Right cardiac atrium (tissue), 5 donors: ENCODE measurements around the gene TMEM184A. TPM values are rescaled to one million over a fixed set of nuclear protein-coding genes. Genes with fewer than 3 reads are reported as not detected.

Experiments used
- ATAC-seq, 2 donors: fragments of 200-7000 bp; cut with Tn5 transposase; one replicate each; pipeline versions ENCODE4 v1.8.0 to v1.9.1; 2020; ENCODE audit warnings: moderate library complexity in 2 of 2, mild to moderate bottlenecking in 1 of 2
- DNase-seq, 3 donors: peaks; one replicate each; pipeline ENCODE4 v3.0.0-alpha.2; 2020
- H3K27ac ChIP-seq: one replicate; pipeline ENCODE4 v1.5.1; 2013; ENCODE audit warnings: mild to moderate bottlenecking, low read length, control low read depth, moderate library complexity
- H3K27me3 ChIP-seq: one replicate; pipeline ENCODE4 v1.6.1; 2013; ENCODE audit not compliant: control insufficient read depth, insufficient read depth
- H3K4me1 ChIP-seq: one replicate; pipeline ENCODE4 v1.6.1; 2013; ENCODE audit warnings: low read length; ENCODE audit not compliant: control insufficient read depth, insufficient read depth
- H3K4me3 ChIP-seq: one replicate; pipeline ENCODE4 v1.5.1; 2013; ENCODE audit warnings: low read length, control low read depth
- H3K9me3 ChIP-seq: one replicate; pipeline ENCODE4 v1.6.1; 2013; ENCODE audit warnings: low read length; ENCODE audit not compliant: control insufficient read depth
- WGBS: extraction: QIAGEN DNeasy Blood & Tissue Kit; methylation state at CpG from one replicate; pipeline ENCODE4 v1.1.7; 2013; 5-methylcytosine and 5-hydroxymethylcytosine counted together
- intact Hi-C, 4 donors: fragments of 100-400 bp; cut with DNase I; formaldehyde crosslinking; loops; one replicate each; pipeline versions ENCODE4 v1.11.0 to v1.14.0; 2022 to 2023
- polyA plus RNA-seq: library from polyadenylated mRNA; stranded (reverse); fragments of 200-250 nt; gene quantifications from one replicate; pipeline ENCODE4 v1.2.3, GENCODE V29; 2013
- total RNA-seq, 4 donors: library from RNA; stranded (reverse); fragmentation: NEBNext Ultra II Directional; extraction: Animal tissue kit (Norgen Biotek cat#: 25700); gene quantifications; one replicate each; pipeline ENCODE4 v1.2.1, GENCODE V29; 2021
- donor health status: healthy with polysubstance abuse.
- donor health status: DM: no; HTN: yes; CAD: no.
- donor health status: DM: no; HTN: no; CAD: no.
- donor health status: DM: no; HTN: yes; CAD: no; lungs with severe emphysema.
- donor health status: DM: yes; HTN: yes; CAD: no.

Gene TMEM184A
- total and polyA plus RNA-seq, 5 donors = 0.26 to 0.62 (median 0.44) TPM; not detected in 1

- DNase-seq (peak in 1 of 3 donors; percentile 31), ATAC-seq (no peak)
- H3K27me3 ChIP-seq = no peaks in the 10 kb centered on the region
- no peak overlapping the region for H3K27ac ChIP-seq
- H3K9me3 ChIP-seq = no peaks in the 10 kb centered on the region
- intact Hi-C loops = loop anchor here in 1 of 4 donors (10.0 kb wide), 1 partner anchor 56 kb away; no protein-coding TSS in a partner anchor
- peaks cover 3% of the 10 kb centered on the region for H3K4me1 ChIP-seq
- 71% methylated on average over 10 of the region's 10 CpGs for WGBS
- H3K4me3 ChIP-seq = no peak overlapping the region
Measured at GRCh38 chr7:1508277-1508758, 47.7 kb downstream of the TMEM184A start.

GRCh38 chr7:1505731-1506550 is 50.1 kb downstream of the TMEM184A start:
- no peak overlapping the region for H3K27ac ChIP-seq
- intact Hi-C loops = loop anchor here in 2 of 4 donors (2.0 to 10.0 kb wide), 2 partner anchors 51 to 59 kb away; partner anchors contain the start of gene TMEM184A (in 1 of the 2)
- no peak overlapping the region for H3K4me3 ChIP-seq
- H3K9me3 ChIP-seq = no peaks in the 10 kb centered on the region
- WGBS = 74% methylated on average over 35 of the region's 35 CpGs
- peaks cover 7% of the 10 kb centered on the region for H3K4me1 ChIP-seq
- H3K27me3 ChIP-seq = no peaks in the 10 kb centered on the region
- ATAC-seq = no peak
- peak in 2 of 3 donors; percentile 55 to 57 for DNase-seq

- DNase-seq (peak; percentile 92 to 96 (median 96)), ATAC-seq (peak; percentile 89 to 94)
- peak within 1 kb of the TSS; percentile 74 for H3K4me3 ChIP-seq
- WGBS = under 1% methylated on average over 118 of the region's 118 CpGs
- H3K27me3 ChIP-seq = no peaks in the 10 kb centered on the region
- H3K27ac ChIP-seq = no peak within 1 kb of the TSS
- intact Hi-C loops = loop anchor here in 1 of 4 donors (10.0 kb wide), 1 partner anchor 61 kb away; no protein-coding TSS in a partner anchor
- H3K9me3 ChIP-seq = no peaks in the 10 kb centered on the region
- peaks cover 7% of the 10 kb centered on the region for H3K4me1 ChIP-seq
Measured at GRCh38 chr7:1503816-1504775, 51.9 kb downstream of the TMEM184A start, which contains the start of gene INTS1. Gene INTS1 (minus strand): TSS chr7:1504389. CDS start chr7:1503960, 429 bp downstream.

- 28% methylated on average over 24 of the region's 24 CpGs for WGBS
- H3K4me3 ChIP-seq = peak overlapping the region; percentile 74
- intact Hi-C loops = loop anchor here in 1 of 4 donors (10.0 kb wide), 1 partner anchor 61 kb away; no protein-coding TSS in a partner anchor
- peak in 2 of 3 donors; percentile 36 to 57 for DNase-seq
- peaks cover 7% of the 10 kb centered on the region for H3K4me1 ChIP-seq
- no peak overlapping the region for H3K27ac ChIP-seq
- no peaks in the 10 kb centered on the region for H3K9me3 ChIP-seq
- ATAC-seq = no peak
- no peaks in the 10 kb centered on the region for H3K27me3 ChIP-seq
Measured at GRCh38 chr7:1503390-1503789, 52.6 kb downstream of the TMEM184A start.

GRCh38 chr7:1502845-1503244 is 53.2 kb downstream of the TMEM184A start:
- Histone ChIP-seq H3K4me1 (peaks cover 7% of the 10 kb centered on the region), H3K27ac (no peak overlapping the region), H3K4me3 (no peak overlapping the region), H3K27me3 (no peaks in the 10 kb centered on the region), H3K9me3 (no peaks in the 10 kb centered on the region)
- ATAC-seq (no peak), DNase-seq (peak in 2 of 3 donors; percentile 28 to 45)
- 86% methylated on average over 20 of the region's 20 CpGs for WGBS
- intact Hi-C loops = loop anchor here in 1 of 4 donors (10.0 kb wide), 1 partner anchor 62 kb away; no protein-coding TSS in a partner anchor

DNA sequence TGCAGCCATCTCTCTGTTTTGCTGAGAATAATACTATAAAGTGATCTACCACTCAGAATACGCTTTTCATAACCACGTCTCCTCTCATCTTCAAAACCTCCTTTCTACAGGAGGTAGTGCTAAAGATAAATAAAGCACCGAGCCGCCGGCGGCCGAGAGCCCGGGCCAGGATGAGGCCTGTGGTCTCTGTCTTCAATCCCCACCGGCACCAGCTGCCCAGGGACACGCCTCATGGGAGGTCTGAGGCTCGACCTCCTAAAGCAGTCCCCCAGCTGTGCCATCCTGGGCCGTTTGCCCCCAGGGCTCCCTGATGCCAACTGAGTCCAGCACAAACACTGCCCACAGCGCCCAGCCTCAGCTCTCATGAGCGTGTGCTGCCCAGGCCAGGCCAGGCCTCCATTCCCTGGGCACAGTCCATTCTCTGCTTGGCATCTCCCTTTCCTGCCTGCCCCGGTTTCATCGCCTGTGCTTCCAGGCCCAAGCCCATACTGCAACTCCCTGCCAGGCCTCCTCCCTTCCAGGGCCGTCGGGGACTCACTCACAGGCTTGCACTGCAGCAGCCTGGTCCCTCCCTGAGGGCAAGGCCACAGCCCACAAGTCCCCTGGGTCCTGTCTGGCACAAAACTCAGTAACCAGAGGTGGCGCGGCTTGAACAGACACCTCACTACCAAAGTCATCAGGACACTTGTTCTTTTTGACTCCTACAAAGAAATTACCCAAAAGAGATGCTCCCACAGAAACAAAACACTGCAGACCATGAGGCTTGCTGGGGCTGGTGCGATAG is 54.3 kb downstream of the TMEM184A start:
- Histone ChIP-seq H3K4me3 (no peak overlapping the region), H3K27me3 (no peaks in the 10 kb centered on the region), H3K27ac (no peak overlapping the region), H3K4me1 (peaks cover 7% of the 10 kb centered on the region), H3K9me3 (no peaks in the 10 kb centered on the region)
- no peak for ATAC-seq
- 89% methylated on average over 21 of the region's 21 CpGs for WGBS
- intact Hi-C loops = loop anchor here in 1 of 4 donors (10.0 kb wide), 1 partner anchor 63 kb away; no protein-coding TSS in a partner anchor
- peak in 2 of 3 donors; percentile 41 to 43 for DNase-seq

- Histone ChIP-seq H3K4me1 (peaks cover 7% of the 10 kb centered on the region), H3K27me3 (no peaks in the 10 kb centered on the region), H3K9me3 (no peaks in the 10 kb centered on the region), H3K27ac (no peak overlapping the region), H3K4me3 (no peak overlapping the region)
- ATAC-seq (no peak), DNase-seq (peak in 2 of 3 donors; percentile 33 to 58)
- WGBS = 93% methylated on average over 34 of the region's 34 CpGs
- intact Hi-C loops = loop anchor here in 1 of 4 donors (10.0 kb wide), 1 partner anchor 65 kb away; no protein-coding TSS in a partner anchor
Measured at GRCh38 chr7:1500064-1500807, 55.8 kb downstream of the TMEM184A start.

DNA sequence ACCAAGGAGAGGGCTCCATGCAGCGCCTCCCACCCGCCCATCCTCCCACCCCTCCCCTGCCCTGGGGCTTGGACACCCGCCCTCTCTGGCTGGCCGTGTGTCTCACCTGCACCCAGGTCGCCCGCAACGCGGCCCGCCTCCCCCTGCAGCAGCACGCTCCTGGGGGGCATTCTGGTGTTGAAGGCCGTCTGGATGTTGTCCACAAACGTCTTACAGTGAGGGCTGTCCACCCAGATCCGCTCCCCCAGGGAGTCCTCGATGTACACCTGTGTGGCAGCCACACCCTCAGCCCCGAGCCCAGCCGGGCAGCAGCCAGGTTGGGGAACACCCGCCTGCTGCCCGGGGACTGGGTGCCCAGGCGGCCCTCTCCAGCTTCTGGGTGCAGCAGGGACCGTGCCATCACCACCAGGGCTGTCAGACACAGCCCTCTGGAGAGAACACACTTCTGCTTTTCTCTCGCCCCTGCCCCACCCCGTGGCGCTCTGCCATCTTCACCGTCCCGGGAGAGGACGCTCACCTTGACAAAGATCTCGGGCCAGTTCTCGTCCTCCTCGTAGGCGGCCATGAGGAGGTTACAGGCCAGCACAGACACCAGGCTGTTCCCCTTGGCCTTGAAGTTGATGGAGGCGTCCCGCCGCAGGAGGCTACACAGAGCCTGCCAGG is 56.5 kb downstream of the TMEM184A start:
- Histone ChIP-seq H3K27ac (no peak overlapping the region), H3K9me3 (no peaks in the 10 kb centered on the region), H3K4me3 (no peak overlapping the region), H3K27me3 (no peaks in the 10 kb centered on the region), H3K4me1 (peaks cover 7% of the 10 kb centered on the region)
- 90% methylated on average over 33 of the region's 33 CpGs for WGBS
- intact Hi-C loops = loop anchor here in 1 of 4 donors (10.0 kb wide), 1 partner anchor 65 kb away; no protein-coding TSS in a partner anchor
- DNase-seq (peak in 2 of 3 donors; percentile 46 to 56), ATAC-seq (no peak)
